NCI-H460 (cell line): Measurements from ENCODE around the gene SLC6A13. TPM values are rescaled to one million over a fixed set of nuclear protein-coding genes. Genes with fewer than 3 reads are reported as not detected.

Experiments
- DNase-seq: peaks from one replicate; pipeline ENCODE4 v3.0.0-alpha.2; 2016; ENCODE audit warnings: low read depth; ENCODE audit errors: extremely low read depth
- total RNA-seq: library from RNA; depleted of rRNA; stranded (reverse); fragments of >200 nt; shearing (Covaris generic); gene quantifications from 2 replicates; pipeline ENCODE4 v1.2.3, GENCODE V29; 2014

Gene SLC6A13
- total RNA-seq, 1 experiment from 2014 or later, result 0.17 TPM

DNA sequence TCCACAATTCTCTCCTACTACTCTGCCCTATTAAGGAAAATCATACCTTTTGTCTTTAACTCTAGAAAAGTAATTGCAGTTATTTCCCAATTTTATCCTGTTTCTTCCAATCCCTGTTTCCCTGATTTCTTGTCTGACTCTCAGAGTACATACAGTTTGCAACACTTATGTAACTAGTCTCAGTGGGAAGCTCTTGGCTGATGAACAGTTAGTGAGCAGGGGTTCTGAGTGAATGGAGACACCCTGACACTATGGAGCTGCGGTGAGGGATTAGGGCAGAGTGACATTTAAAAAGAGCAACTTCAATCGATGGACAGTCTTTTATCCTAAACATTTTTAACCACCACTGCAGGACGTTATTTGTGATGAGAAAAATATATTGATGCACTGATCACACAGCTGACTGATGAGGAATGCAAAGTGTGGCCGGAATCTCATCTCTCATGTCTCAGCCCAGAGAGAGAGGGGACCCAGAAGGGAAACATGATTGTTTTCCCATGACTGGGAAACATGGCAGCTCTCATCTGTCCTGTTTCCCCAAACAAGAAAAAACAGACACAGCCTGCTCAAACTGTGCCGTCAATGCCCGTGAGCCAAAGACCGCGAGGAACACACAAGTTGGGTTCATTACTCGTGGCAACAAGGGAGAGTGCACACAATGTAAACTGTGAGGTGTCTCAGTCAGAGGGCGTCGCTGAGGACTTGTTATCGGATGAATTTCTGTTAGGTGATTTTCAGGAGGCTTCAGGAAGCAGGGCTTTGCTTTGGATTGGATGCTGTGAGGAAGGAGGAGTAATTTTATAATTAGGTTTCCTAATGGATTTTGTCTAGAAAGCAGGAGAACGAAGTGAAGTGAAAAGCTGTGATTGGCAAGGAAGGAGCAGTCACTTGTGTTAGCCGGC lies 5.2 kb upstream of the SLC6A13 start:
- DNase-seq, result no peak

DNA sequence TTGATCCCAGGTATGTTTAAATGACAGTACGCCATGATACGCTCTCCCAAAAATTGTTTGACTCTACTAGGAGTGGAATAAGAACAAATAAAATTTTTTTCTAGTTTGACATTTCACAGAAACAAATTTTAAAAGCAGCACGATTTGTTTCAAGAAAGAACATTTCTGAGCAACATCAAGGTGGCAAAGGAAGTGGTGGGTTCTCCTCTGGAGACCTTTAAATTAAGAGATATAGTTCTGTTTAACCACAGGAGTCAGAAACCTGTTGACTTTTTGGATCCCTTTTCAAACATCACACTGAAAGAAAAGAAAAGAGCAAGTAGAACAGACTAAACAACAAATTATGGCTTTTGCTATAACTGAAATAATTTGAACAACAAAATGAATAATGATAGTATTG lies 2.5 kb upstream of the SLC6A13 start:
- no peak for DNase-seq

DNA sequence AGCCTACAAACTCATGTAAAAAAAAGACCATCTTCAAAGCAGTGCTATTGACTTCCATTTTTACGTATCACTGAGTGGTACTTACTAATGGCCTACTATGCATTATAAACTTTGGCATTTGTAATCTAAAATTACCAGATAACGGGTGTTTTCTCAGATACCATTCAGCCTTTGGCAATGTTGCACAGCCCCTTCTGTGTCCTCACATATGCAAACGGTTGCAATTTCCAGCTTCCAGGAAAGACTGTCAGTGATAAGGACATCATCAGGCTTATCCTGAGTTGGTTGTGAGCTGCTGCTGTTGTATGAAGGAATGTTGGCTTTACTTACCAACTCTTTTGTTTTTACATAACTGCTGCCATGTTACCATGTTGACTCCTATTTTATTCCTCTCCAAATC lies 1.6 kb upstream of the SLC6A13 start:
- DNase-seq, result no peak

DNA sequence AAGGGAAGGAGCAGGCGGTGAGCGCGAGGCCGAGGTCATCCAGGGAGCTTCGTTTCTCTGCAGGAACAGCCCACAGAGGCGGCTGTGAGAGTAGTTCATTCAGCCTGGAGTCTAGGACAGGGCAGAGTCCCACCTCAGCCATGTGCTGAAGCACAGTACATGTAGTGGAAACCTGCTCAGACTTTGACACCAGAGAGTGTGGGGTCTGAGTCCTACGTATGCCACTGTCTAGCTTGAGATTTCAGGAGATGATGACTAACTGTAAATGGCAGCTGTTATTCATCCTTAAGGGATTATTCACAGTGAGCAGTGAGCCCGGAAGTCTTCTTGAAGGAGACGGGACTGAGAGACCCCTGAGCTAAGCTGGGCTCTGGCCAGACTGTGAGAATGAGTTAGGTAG lies 938 bp upstream of the SLC6A13 start:
- no peak for DNase-seq

DNA sequence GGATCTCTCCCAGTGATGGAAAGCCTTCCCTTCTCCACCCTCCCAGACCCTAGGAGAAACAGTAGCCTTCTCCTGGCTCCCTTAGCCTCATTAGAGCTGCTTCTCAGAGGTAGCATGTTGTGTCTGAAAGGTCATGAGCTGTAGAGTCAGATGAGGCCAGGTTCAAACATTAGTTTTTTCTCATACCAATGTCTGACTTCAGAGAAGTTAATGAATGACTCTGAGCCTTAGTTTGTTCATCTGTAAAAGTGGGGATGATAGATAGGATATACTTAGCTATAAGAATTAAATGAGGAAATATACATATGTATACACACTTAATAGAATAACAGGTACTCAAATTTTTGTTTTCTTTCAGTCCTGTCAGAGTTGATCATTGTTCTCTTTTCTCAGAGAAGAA lies 523 bp downstream of the SLC6A13 start:
- no peak for DNase-seq

DNA sequence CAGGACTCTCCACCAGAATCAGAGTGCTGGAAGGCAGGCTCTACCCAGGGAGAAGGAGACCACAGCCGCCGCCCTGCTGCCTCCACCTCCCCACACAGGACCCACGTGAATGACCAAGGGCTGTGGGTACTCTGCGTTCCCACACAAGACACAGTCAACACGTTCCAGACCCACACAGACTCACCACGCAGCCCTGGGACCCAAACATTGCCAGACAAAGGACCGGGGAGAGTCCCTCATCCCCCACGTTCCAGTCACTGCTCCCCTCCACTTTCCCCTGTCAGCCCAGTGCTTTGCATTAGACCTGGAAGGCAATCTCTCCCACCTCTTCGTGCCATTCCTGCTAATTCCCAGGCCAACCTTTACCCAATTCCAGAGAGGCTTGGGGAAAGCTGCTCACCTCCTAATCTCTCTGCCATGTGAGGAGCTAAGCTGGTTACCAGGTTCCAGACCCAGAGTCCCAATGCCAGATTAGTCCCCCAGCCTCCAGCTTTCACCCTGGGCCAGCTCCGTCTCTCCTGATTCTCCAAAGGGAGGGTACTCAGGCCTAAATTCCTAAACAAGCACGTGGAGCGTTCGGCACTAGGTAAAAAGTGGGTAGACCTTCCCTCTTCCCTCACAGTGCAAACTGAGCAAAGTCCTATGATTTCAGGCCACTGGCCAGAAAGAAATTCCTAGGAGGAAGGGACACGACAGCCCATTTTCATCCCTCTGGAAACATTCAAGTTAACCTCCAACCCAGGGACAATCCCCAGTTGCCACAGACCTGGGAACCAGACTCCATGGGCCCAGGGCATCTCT lies 4.9 kb downstream of the SLC6A13 start:
- no peak for DNase-seq

DNA sequence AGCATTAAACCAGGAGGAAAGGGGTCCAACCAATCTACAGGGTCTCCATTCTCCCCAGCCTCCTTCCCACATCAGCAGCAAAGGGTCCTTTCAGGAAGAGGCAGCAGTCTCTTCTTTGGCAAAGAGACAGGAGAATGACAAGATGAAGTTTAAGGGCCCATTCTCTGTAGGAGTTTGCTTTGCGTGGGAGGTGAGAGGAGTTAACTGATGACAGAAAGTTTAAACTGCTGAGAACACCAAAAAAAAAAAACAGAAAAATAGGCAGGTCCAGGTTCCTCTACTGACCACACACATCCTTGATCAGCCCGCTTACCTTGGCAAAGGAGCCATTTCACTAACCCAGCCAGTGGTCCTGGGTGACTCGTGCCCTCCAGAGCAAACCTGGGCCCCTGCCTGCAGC lies 5.7 kb downstream of the SLC6A13 start:
- no peak for DNase-seq

DNA sequence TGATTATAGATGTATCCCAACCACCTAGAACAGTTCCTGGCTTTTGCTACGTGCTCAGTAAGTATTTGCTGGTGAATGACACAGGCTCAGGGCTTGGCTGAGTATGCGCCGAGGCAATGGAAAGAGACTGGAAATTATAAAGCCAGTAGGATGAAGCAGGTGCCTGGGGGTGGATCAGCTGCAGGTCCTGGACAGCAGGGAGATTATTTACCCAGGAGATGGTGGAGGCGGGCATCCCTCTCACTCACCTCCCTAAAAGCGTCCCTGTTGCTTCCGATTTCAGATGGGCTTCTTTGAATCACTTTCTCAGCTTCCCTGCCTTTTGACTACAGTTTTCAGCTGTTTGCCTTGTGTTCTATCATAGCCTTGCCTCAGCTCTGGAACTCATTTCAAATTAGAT lies 6.4 kb downstream of the SLC6A13 start:
- no peak for DNase-seq

DNA sequence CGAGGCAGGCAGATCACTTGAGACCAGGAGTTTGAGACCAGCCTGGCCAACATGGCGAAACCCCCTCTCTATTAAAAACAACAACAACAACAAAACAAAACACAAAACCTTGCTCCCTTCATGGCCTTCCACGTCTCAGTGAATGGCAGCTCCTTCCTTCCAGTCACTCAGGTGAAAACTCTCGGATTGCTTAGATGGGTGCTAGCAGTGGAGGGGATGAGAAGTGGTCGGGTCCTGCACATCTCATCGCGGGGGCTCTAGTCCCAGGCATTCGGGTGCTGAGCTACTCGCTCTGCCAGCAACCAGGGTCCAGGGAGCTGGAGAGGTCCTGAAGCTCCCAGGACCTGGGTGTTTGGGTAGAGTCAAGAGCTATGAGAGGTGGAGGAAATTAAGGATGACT lies 7.7 kb downstream of the SLC6A13 start:
- no peak for DNase-seq

DNA sequence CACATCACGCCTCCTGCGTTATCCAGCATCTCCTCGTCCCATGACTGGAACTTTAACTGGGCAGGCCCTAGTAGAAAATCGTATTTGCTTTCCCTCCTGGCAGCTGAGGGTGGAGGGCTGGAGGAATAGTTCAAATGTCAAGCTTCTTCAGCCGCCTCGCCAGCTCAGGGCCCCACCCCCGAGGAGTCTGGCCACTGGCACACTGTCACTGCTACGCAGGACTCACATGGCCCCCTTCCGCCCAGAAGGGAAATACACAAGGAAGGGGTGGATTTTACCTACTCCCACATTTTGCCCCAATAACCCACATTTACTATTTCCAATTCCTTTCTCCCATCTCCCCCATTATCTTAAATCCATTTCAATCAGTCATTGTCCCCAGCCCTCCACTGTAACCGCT lies 8.6 kb downstream of the SLC6A13 start:
- no peak for DNase-seq

DNA sequence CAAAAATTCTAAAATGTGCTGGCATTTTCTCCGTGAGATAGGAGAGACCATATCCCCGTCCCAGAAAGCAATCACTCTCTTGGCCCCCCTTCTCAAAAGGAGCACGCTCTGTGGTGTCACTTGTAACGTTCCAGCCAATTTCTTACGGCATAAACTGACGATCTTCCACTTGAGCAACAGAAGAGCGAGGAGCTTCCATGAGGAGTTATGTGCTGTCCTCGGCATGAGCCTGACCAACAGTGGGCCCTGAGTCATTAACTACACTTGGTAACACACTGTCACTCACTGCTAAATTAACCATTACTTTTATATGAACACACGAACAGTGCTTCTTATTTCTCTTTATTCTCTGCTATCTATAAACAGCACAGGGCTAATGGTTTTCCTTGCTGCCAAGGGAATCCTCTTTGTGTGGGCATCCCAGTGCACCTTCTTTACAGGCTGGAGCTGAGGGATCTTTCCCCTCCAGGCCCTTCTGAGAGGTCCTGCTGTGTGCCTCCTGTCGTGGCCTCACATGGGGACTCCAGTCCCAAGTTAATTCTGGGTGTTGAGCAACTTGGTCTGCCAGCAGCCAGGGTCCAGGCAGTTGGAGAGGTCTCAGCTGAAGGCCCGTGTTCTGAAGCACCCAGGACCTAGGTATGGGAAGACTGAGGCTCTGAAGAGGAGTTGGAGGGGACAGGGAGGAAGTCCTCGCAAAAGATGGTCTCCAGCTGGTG lies 9.4 kb downstream of the SLC6A13 start:
- DNase-seq, result no peak

DNA sequence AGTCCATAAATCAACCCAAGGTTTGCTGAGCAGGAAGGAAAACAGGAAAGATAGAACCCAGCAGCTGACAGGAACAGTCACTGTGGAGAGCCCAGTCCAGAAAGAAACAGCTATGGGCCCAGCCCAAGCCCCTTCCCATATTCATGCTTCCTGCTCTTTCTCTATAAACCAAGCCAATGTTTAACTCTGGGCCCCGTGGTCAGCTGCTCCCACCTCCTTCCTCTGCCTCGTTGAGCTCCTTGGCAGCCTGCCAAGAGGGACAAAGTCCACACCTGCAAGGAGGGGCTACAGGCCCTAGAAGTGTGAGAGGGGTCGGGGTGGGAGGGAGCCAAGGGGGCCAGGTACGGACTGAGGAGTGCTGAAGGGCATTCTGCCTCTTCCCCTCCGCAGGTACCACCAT lies 10.0 kb downstream of the SLC6A13 start:
- no peak for DNase-seq

DNA sequence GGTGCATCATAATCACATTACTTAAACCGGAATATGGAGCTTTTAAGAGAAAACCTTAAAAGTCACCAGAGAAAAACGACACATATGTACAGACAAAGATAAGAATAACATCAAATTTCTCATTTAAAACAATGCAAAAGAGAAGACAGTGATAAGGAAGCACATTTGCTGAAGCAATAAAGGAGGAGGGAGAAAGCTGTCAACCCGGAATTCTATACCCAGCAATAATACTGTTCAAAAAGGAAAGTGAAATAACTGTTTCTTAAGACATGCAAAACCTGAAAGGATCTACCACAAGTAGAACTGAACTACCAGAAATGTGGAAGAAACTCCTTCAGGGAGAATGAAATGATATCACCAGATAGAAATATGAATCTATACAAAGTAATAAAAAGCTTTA lies 15.4 kb downstream of the SLC6A13 start:
- DNase-seq, result no peak

DNA sequence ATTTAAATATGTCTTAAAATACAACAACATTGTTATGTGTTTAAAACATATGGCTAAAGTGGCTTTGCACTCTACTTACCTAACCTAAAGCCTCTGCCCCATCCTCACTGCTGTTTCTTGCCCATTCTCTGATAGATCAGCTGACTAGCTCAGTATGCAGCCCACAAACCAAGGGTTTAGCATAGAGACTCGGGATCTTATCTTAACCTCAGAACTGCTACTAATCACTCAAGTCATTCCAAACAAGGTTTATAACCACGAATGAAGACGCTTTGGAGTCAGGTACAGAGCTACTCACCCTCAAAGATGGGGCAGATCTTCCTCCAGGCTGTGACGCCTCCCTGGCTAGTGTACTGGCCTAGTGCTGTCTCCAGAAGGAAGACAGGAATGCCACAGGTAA lies 19.3 kb downstream of the SLC6A13 start:
- DNase-seq, result no peak

DNA sequence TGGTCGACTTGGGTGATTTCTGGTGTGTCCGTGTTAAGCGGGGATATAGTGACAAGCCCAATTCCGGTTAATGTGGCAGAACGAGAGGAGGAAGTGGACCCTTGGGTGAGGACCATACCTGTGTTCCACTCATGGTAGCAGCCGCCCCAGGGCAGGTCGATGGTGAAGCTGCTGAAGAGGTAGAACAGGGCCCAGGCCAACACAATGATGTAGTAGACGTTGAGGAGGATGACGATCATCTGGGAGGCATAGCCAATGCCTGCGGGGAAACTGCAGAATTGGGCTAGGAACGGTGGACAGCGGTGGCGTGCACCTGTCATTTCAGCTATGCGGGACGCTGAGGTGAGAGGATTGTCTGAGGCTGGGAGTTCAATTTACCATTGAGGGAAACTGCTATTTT lies 20.1 kb downstream of the SLC6A13 start:
- no peak for DNase-seq

DNA sequence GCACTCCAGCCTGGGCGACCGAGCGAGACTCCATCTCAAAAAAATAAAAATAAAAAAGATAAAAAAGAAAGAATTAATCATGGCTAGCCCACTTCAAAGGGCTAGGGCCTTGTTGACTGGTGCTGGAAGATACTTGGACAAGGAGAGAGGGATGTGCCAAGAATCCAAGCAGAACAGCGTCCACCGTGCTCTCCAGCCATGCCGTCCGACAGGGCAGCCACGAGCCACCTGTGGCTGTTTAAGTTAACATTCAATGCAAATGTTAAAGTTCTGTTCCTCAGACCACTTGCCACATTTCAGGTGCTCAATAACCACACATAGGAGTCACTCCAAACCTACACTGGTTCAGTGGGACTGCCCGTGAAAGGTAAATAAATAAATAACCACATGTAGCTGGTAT lies 21.4 kb downstream of the SLC6A13 start:
- no peak for DNase-seq

DNA sequence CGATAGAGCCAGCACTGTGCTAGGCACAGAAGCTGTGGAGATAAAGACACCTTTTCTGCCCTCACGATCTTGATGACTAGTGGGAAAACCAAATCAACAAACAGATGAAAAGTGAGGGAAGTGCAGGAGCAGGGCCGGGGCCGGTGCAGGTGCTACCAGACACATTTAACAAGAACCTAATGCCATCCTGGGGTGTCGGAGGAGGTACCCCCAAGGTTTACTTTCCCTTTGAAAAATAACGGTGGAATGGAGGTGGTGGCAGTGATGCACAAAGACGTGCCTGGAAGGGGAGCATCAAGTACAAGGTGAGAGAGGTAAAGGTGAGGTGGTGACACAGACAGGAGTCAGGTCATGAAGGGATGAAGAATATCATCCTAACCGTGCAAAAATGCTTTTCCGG lies 22.1 kb downstream of the SLC6A13 start:
- no peak for DNase-seq

DNA sequence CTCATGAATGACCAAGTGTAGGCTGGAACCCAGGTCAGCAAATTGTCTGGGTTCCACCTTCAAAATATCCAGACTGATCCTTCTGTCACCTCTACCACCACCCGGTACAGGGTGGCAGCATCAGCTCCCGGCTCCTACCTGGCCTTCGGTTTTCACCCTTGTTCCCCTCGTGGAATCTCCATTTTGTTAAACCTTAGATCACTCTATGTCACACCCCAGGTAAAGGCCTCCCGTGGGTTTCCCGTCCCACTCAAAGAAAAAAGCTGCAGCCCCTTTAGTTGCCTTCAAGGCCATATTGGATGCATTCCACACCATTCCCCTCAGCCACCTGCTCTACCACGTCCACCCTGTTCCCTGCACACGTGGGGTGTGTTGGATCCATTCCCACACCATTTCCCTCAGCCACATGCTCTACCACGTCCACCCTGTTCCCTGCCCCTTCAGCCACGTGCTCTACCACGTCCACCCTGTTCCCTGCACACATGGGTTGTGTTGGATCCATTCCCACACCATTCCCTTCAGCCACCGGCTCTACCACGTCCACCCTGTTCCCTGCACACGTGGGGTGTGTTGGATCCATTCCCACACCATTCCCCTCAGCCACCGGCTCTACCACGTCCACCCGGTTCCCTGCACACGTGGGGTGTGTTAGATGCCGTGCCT lies 23.8 kb downstream of the SLC6A13 start:
- no peak for DNase-seq

DNA sequence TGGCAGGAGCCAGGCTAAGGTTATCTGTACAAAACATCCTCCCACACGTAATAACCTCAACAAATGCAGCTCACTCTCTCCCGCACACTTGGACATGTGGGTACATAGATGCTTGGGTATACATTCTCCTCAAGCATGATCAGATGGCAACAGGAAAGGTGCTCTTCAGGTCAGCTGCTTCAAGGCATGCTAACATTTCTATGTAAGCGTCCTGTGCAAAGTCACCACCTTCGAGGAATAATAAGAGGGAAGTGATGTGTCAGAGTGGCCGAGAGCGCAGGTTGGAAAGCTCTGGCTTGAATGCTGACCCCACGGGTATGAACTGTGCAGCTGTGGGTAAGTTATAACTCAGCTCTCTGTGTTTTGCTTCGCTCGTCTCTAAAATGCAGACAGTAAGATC lies 24.5 kb downstream of the SLC6A13 start:
- DNase-seq, result no peak

DNA sequence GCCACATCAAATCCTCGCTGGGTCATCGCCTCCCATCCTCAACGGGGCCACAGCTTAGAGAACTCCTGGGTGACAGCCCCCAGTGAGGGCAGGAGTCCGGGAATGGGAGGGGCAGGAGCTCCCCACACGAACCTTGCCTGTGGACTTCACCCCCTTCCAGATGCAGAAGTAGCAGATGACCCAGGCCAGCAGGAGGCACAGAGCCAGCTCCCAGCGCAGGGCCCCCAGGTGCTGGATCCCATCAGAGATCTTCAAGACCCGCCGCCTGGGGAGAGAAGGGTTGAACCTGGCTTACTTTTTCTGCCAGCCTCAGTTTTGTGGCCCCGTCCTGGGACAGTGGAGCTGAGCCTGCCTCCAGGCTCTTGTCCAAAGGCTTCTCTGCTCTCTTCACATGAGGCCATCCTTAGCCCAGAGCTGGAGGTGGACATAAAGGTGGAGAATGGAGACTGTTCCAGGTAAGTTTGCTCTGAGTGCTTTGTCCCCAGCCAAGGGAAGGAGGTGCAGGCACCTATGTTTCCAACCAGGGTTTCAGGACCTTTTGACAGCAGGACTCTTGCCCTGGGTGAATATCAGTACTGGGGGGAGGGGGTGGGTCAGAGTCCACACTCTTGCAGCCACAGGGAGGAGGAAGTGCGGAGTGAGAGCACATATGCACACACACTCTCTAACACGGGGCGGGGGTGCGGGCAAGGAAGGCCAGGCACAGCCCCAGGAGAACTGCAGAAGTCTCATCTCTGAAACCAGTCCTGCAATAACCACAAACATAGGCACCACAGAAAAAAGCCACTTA lies 25.4 kb downstream of the SLC6A13 start:
- no peak for DNase-seq
